ENCODE measurements around the gene MSL1. TPM values are rescaled to one million over a fixed set of nuclear protein-coding genes. Genes with fewer than 3 reads are reported as not detected.

The MSL1 gene
- total RNA-seq, 2 donors from 2014 or later = 95.4 to 108 TPM

DNA sequence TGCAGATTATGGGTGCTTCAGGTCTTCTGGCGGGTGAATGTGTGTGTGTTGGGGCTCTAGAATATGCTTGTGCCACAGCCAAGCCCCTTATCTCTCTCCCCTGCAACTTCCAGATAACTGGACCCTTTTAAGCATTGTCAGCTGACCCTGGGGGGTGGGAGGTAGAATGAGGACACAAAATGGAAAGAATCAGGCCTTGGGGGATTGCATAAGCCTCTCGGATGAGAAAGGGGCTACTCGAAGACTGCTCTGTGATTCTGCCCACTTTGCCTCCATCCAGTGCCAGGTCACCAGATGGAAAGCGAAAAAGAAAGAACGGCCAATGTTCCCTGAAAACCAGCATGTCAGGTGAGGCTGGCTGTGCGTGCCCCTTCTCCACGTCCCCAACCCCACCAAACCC, 45.2 kb upstream of the MSL1 start:
- H3K36me3 Mint-ChIP-seq (ENCODE audit: low read depth) = peaks cover 10% of the 10 kb centered on the region
- peak overlapping the region; percentile 23 for H3K4me3 ChIP-seq (ENCODE audit: low read length)

DNA sequence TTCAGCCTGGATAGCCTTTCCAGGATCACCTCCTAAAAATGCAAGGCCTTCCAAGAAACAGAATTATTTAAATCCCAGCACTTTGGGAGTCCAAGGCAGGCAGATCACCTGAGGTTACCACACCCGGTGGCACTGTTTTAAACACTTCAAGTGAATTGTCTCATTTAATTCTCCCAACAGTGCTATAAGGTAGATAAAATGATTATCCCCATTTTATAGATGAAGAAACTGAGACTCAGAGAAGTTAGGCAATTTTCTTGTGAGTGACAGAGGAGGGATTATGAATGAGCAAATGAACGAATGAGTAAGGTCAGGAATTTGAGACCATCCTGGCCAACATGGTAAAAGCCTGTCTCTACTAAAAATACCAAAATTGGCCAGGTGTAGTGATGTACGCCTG, 42.2 kb upstream of the MSL1 start:
- Mint-ChIP-seq H3K4me1 (peaks cover 25% of the 10 kb centered on the region), H3K9me3 (no peaks in the 10 kb centered on the region), H3K4me3 (no peak overlapping the region), H3K27me3 (ENCODE audit: insufficient read depth) (no peaks in the 10 kb centered on the region), H3K36me3 (ENCODE audit: low read depth) (peaks cover 18% of the 10 kb centered on the region), H3K27ac (no peak overlapping the region)
- Histone ChIP-seq H3K9me3 (ENCODE audit: control insufficient read depth, low read length) (no peaks in the 10 kb centered on the region), H3K27ac (ENCODE audit: low read depth, low read length) (no peak overlapping the region), H3K27me3 (ENCODE audit: control insufficient read depth, insufficient read depth, low read length, poor library complexity, severe bottlenecking) (no peaks in the 10 kb centered on the region), H3K9ac (ENCODE audit: extremely low read depth, low read length, poor library complexity, severe bottlenecking) (no peak overlapping the region), H3K4me1 (ENCODE audit: control insufficient read depth, insufficient read depth, low read length) (peaks cover 21% of the 10 kb centered on the region), H3K4me3 (ENCODE audit: low read length) (no peak overlapping the region), H3K36me3 (ENCODE audit: control insufficient read depth, insufficient read depth, low read length) (peaks cover 2% of the 10 kb centered on the region)
- TF ChIP-seq, protein P1, sequence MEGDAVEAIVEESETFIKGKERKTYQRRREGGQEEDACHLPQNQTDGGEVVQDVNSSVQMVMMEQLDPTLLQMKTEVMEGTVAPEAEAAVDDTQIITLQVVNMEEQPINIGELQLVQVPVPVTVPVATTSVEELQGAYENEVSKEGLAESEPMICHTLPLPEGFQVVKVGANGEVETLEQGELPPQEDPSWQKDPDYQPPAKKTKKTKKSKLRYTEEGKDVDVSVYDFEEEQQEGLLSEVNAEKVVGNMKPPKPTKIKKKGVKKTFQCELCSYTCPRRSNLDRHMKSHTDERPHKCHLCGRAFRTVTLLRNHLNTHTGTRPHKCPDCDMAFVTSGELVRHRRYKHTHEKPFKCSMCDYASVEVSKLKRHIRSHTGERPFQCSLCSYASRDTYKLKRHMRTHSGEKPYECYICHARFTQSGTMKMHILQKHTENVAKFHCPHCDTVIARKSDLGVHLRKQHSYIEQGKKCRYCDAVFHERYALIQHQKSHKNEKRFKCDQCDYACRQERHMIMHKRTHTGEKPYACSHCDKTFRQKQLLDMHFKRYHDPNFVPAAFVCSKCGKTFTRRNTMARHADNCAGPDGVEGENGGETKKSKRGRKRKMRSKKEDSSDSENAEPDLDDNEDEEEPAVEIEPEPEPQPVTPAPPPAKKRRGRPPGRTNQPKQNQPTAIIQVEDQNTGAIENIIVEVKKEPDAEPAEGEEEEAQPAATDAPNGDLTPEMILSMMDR (conservative IDR thresholded peaks at IDR 0.05) = no peak
- DNase-seq = no peak
- WGBS, 2 experiments (ENCODE audit: insufficient coverage in 1 of 2, insufficient read length in 1 of 2) = 97% methylated on average over 3 of the region's 3 CpGs

More for the DNA sequence above, 45.2 kb upstream of the MSL1 start:
- H3K27ac Mint-ChIP-seq = peak overlapping the region; percentile 41
- 81 to 88% methylated on average over 5 to 7 of the region's 7 CpGs for WGBS, 2 experiments (ENCODE audit: insufficient coverage in 1 of 2, insufficient read length in 1 of 2)
- H3K4me1 Mint-ChIP-seq = peaks cover 43% of the 10 kb centered on the region
- H3K27ac ChIP-seq (ENCODE audit: low read depth, low read length) = no peak overlapping the region
- H3K9me3 Mint-ChIP-seq = no peaks in the 10 kb centered on the region
- H3K4me1 ChIP-seq (ENCODE audit: control insufficient read depth, insufficient read depth, low read length) = peaks cover 37% of the 10 kb centered on the region
- H3K9ac ChIP-seq (ENCODE audit: extremely low read depth, low read length, poor library complexity, severe bottlenecking) = no peak overlapping the region
- no peak overlapping the region for H3K4me3 Mint-ChIP-seq
- no peaks in the 10 kb centered on the region for H3K36me3 ChIP-seq (ENCODE audit: control insufficient read depth, insufficient read depth, low read length)
- DNase-seq = no peak
- no peaks in the 10 kb centered on the region for H3K27me3 Mint-ChIP-seq (ENCODE audit: insufficient read depth)
- TF ChIP-seq, protein P1 (conservative IDR thresholded peaks at IDR 0.05) = no peak
- H3K27me3 ChIP-seq (ENCODE audit: control insufficient read depth, insufficient read depth, low read length, poor library complexity, severe bottlenecking) = no peaks in the 10 kb centered on the region
- no peaks in the 10 kb centered on the region for H3K9me3 ChIP-seq (ENCODE audit: control insufficient read depth, low read length)

DNA sequence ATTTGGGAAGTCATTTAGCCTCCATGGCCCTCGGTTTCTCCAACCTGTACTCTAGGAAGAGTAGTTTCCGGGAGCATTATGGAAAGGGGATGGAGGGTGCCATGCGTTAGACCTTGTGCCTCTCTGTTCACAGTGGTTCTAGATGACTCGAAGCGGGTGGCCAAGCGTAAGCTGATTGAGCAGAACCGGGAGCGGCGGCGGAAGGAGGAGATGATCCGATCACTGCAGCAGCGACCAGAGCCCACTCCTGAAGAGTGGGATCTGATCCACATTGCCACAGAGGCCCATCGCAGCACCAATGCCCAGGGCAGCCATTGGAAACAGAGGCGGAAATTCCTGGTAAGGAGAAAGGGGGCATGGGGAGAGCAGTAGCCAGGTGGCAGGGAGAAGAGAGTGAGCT, 37.3 kb upstream of the MSL1 start:
- no peaks in the 10 kb centered on the region for H3K4me1 Mint-ChIP-seq

More for the DNA sequence above, 37.3 kb upstream of the MSL1 start:
- Mint-ChIP-seq H3K9me3 (no peaks in the 10 kb centered on the region), H3K36me3 (ENCODE audit: low read depth) (peaks cover 37% of the 10 kb centered on the region), H3K27me3 (ENCODE audit: insufficient read depth) (no peaks in the 10 kb centered on the region), H3K4me3 (no peak overlapping the region), H3K27ac (no peak overlapping the region)
- 94 to 98% methylated on average over 13 to 14 of the region's 14 CpGs for WGBS, 2 experiments (ENCODE audit: insufficient coverage in 1 of 2, insufficient read length in 1 of 2)
- Histone ChIP-seq H3K36me3 (ENCODE audit: control insufficient read depth, insufficient read depth, low read length) (peaks cover 14% of the 10 kb centered on the region), H3K27ac (ENCODE audit: low read depth, low read length) (no peak overlapping the region), H3K4me1 (ENCODE audit: control insufficient read depth, insufficient read depth, low read length) (no peaks in the 10 kb centered on the region), H3K9ac (ENCODE audit: extremely low read depth, low read length, poor library complexity, severe bottlenecking) (no peak overlapping the region), H3K27me3 (ENCODE audit: control insufficient read depth, insufficient read depth, low read length, poor library complexity, severe bottlenecking) (no peaks in the 10 kb centered on the region), H3K4me3 (ENCODE audit: low read length) (no peak overlapping the region), H3K9me3 (ENCODE audit: control insufficient read depth, low read length) (no peaks in the 10 kb centered on the region)
- DNase-seq = no peak
- TF ChIP-seq, protein P1 (conservative IDR thresholded peaks at IDR 0.05) = no peak
